ENCODE measurements around the gene CD52.

Gene CD52

DNA sequence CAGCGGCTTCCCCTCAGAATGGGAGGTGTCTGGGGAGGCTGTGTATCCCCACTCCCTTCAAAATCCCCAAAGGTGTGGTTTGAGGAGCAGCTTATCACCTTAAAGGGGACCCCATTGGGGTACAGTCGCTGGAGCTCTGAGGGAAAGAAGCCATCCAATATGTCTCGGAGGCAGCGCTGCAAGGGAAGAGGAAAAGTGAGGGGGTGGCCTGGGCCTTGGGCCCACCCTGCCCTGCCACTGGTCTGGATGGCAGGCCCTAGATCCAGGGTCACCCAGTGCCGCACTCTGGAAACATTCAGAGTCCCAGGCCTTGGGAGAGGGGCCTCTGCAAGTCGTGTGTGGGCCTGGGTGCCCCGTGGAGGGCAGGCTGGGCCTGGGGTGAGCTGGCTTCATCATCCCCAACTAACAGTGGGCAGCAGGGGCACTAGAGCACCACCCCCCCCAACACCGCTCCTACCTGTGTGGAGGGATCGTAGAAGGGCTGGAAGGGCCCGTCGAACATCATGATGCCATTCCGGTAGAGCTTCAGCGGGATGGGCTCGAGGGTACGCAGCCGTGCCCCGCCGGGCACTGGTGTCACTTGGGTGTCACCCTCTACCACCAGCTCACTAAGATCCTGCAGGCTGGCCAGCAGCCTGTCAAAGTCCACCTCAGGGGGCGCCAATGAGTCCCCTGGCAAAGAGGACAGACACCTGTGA lies 32.2 kb upstream of the CD52 start:
- DNase-seq (ENCODE audit: low read depth in 2 of 2) = no peak
- TF ChIP-seq CTCF (IDR thresholded peaks at IDR 0.05; ENCODE audit: low read depth, low read length) = peak; percentile 48
- H3K4me3 ChIP-seq (replicated peaks in 1 of 2; ENCODE audit: low read depth in 2 of 2, low read length in 2 of 2) = no peak overlapping the region

- no peak overlapping the region for H3K4me3 ChIP-seq (replicated peaks in 1 of 2; ENCODE audit: low read depth in 2 of 2, low read length in 2 of 2)
- TF ChIP-seq CTCF (IDR thresholded peaks at IDR 0.05; ENCODE audit: low read depth, low read length) = no peak
- no peak for DNase-seq (ENCODE audit: low read depth in 2 of 2)
These were observed 31.7 kb upstream of the CD52 start for GRCh38 chr1:26286064-26286416.

DNA sequence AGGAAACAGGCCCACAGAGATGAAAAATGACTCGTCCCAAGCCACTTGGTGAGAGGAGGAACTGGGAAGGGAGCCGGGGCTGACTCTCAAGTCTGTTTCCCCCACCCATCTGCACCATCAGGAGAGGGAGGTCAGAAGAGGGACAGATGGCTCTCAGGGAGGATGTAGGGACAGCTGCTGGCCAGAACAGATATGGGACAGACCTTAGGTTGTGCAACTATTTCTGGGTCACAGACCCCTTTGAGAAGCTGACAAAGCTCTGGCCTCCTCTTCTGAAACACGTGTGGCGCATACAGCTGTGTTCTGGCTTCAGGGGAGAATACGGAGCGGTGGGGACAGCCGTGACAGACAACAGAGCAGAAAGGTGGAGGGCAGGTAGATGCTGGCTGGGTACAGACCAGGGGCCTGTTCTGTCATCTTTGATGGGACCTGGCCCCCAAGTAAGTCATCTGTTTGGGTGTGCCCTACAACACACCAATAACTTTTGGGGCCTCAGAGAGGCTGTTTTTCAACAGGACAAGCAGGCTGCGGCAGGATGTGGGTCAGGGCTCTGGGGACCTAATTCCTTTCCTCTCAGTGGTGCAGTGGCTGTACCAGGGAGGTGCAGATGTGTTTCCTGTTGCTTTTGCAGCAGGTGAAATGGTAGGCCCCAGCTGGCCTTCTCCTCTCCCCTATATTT lies 30.6 kb upstream of the CD52 start:
- peak in 1 of 2 donors; percentile 43 for DNase-seq (ENCODE audit: low read depth in 2 of 2)
- no peak overlapping the region for H3K4me3 ChIP-seq (replicated peaks in 1 of 2; ENCODE audit: low read depth in 2 of 2, low read length in 2 of 2)
- no peak for TF ChIP-seq CTCF (IDR thresholded peaks at IDR 0.05; ENCODE audit: low read depth, low read length)

DNA sequence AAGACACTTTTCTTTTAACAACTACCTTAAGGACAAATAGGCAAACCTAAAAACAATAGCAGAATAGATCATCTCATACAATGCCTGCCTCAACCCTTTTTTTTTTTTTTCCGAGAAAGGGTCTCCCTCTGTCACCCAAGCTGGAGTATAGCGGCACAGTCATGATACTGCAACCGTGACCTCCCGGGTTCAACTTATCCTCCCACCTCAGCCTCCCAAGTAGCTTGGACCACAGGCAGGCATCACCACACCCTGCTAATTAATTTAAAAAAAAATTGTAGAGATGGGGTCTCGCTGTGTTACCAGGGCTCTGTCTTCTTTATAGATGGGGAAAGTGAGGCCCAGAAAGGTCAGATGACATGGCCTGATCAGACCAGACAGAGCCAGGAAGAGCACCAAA lies 29.9 kb upstream of the CD52 start:
- no peak for TF ChIP-seq CTCF (IDR thresholded peaks at IDR 0.05; ENCODE audit: low read depth, low read length)
- H3K4me3 ChIP-seq (replicated peaks in 1 of 2; ENCODE audit: low read depth in 2 of 2, low read length in 2 of 2) = no peak overlapping the region
- DNase-seq (ENCODE audit: low read depth in 2 of 2) = no peak

DNA sequence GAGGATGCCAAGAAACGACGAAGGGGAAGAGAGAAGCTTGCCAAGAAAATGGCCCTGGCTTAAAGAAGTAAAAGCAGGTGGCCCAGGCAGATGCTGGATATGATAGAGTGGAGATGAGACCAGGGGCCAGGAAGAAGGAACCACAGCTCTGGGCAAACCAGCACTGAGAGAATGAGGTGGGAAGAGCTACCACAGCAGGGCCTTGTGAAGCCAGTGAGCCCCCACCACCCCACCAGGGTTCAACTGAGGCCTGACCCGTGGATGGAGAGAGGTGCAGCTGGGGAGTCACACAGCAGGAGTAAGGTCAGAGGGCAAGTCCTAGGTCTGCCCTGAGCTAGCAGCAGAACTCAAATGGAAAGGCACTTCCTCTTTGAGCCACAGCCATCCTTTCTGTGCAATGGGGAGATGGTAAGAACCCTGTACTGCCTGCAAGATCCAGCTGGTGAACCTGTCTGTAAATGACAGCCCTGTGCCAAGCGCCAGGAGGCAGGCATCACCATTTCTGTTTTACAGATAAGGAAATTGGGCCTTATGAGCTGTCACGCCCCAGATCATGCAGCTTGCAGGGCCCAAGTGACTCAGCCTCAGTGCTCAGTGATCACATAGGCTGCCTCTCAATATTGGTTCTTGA lies 29.3 kb upstream of the CD52 start:
- TF ChIP-seq CTCF (IDR thresholded peaks at IDR 0.05; ENCODE audit: low read depth, low read length) = no peak
- DNase-seq (ENCODE audit: low read depth in 2 of 2) = no peak
- H3K4me3 ChIP-seq (replicated peaks in 1 of 2; ENCODE audit: low read depth in 2 of 2, low read length in 2 of 2) = no peak overlapping the region

- DNase-seq (ENCODE audit: low read depth in 2 of 2) = no peak
- H3K4me3 ChIP-seq (replicated peaks in 1 of 2; ENCODE audit: low read depth in 2 of 2, low read length in 2 of 2) = no peak overlapping the region
- TF ChIP-seq CTCF (IDR thresholded peaks at IDR 0.05; ENCODE audit: low read depth, low read length) = no peak
These were observed 28.3 kb upstream of the CD52 start for GRCh38 chr1:26289158-26290059.

Measured in cardiac fibroblast (primary cell).